ENCODE results near the gene NTHL1.

GRCh38 chr16:2031081-2031577, 16.5 kb downstream of the NTHL1 start:
- TF ChIP-seq CTCF (tag by site-specific recombination; IDR thresholded peaks at IDR 0.05), result no peak
- TF ChIP-seq ZNF169 (tag by site-specific recombination; IDR thresholded peaks at IDR 0.05), result no peak
- no peak for TF ChIP-seq ELK4 (IDR thresholded peaks at IDR 0.05; ENCODE audit: borderline replicate concordance, low read depth, low read length)
- TF ChIP-seq HOXD13 (CRISPR knock-in tag; IDR thresholded peaks at IDR 0.05; ENCODE audit: borderline replicate concordance), result no peak
- TF ChIP-seq ZFP37 (tag by site-specific recombination; IDR thresholded peaks at IDR 0.05), result no peak
- no peak for TF ChIP-seq ZBTB1 (tag by site-specific recombination; IDR thresholded peaks at IDR 0.05)
- TF ChIP-seq ZBTB7A (tag by site-specific recombination; IDR thresholded peaks at IDR 0.05; ENCODE audit: low read depth), result no peak
- no peak for TF ChIP-seq FEZF1 (tag by site-specific recombination; IDR thresholded peaks at IDR 0.05)
- TF ChIP-seq ZNF449 (tag by site-specific recombination; IDR thresholded peaks at IDR 0.05), result no peak
- TF ChIP-seq ZNF639 (tag by site-specific recombination; IDR thresholded peaks at IDR 0.05), result no peak
